Mesenchymal stem cell (in vitro differentiated cells and primary cell): ENCODE results near the gene KRT71.

Experiments used
- DNase-seq: peaks from one replicate; pipeline ENCODE4 v3.0.0-alpha.2; 2013
- H2AFZ ChIP-seq: one replicate; pipeline ENCODE4 v1.6.1; 2013; ENCODE audit warnings: low read depth, mild to moderate bottlenecking, control low read depth, inconsistent platforms, low read length, moderate library complexity
- H2AK5ac ChIP-seq: 2 replicates; pipeline ENCODE4 v1.6.1; 2013; ENCODE audit warnings: low read length, moderate library complexity, mild to moderate bottlenecking, inconsistent platforms; ENCODE audit not compliant: severe bottlenecking
- H2BK120ac ChIP-seq: one replicate; pipeline ENCODE4 v1.6.1; 2013; ENCODE audit warnings: low read depth, mild to moderate bottlenecking, inconsistent platforms, low read length, moderate library complexity
- H2BK12ac ChIP-seq, 2 experiments: one replicate each; pipeline ENCODE4 v1.6.1; 2013; ENCODE audit warnings: inconsistent platforms in 2 of 2, low read length in 2 of 2, mild to moderate bottlenecking in 2 of 2, moderate library complexity in 2 of 2, control low read depth in 1 of 2
- H2BK15ac ChIP-seq: one replicate; pipeline ENCODE4 v1.6.1; 2013; ENCODE audit warnings: mild to moderate bottlenecking, low read depth, inconsistent platforms; ENCODE audit not compliant: poor library complexity, severe bottlenecking
- H2BK5ac ChIP-seq: 2 replicates; pipeline ENCODE4 v1.6.1; 2013; ENCODE audit warnings: low read depth, mild to moderate bottlenecking, low read length, control low read depth, inconsistent platforms; ENCODE audit not compliant: poor library complexity, severe bottlenecking
- H3K14ac ChIP-seq, 2 experiments: one replicate each; pipeline ENCODE4 v1.6.1; 2013; ENCODE audit warnings: inconsistent platforms in 2 of 2, low read length in 2 of 2, control low read depth in 1 of 2, mild to moderate bottlenecking in 1 of 2, moderate library complexity in 1 of 2
- H3K18ac ChIP-seq, 2 experiments: one replicate each; pipeline ENCODE4 v1.6.1; 2013; ENCODE audit warnings: inconsistent platforms in 2 of 2, low read length in 2 of 2, control low read depth in 1 of 2, low read depth in 1 of 2, mild to moderate bottlenecking in 1 of 2
- H3K23ac ChIP-seq, 2 experiments: one replicate each; pipeline ENCODE4 v1.6.1; 2013; ENCODE audit warnings: inconsistent platforms in 2 of 2, low read length in 2 of 2, mild to moderate bottlenecking in 2 of 2, moderate library complexity in 2 of 2, control low read depth in 1 of 2
- H3K27ac ChIP-seq: 2 replicates; pipeline ENCODE4 v1.5.1; 2013; ENCODE audit warnings: mild to moderate bottlenecking, moderate library complexity, low read length, control low read depth, inconsistent platforms; ENCODE audit not compliant: poor library complexity, severe bottlenecking
- H3K27me3 ChIP-seq, 2 experiments: 2 replicates each; pipeline versions ENCODE4 v1.6.1 to v1.7.0; 2013; ENCODE audit warnings: low read length in 2 of 2, mild to moderate bottlenecking in 2 of 2, moderate library complexity in 2 of 2, control low read depth in 1 of 2, inconsistent platforms in 1 of 2; ENCODE audit not compliant: control insufficient read depth in 1 of 2, insufficient read depth in 1 of 2
- H3K36me3 ChIP-seq, 2 experiments: 2 replicates each; pipeline versions ENCODE4 v1.6.1 to v1.7.0; 2013; ENCODE audit warnings: low read length in 2 of 2, control low read depth in 1 of 2, inconsistent platforms in 1 of 2, low read depth in 1 of 2, mild to moderate bottlenecking in 1 of 2; ENCODE audit not compliant: insufficient read depth in 2 of 2, control insufficient read depth in 1 of 2
- H3K4ac ChIP-seq, 2 experiments: one replicate each; pipeline ENCODE4 v1.6.1; 2013; ENCODE audit warnings: inconsistent platforms in 2 of 2, low read length in 2 of 2, mild to moderate bottlenecking in 2 of 2, moderate library complexity in 2 of 2, control low read depth in 1 of 2, low read depth in 1 of 2
- H3K4me1 ChIP-seq: 2 replicates; pipeline ENCODE4 v1.6.1; 2013; ENCODE audit warnings: low read depth, low read length, control low read depth; ENCODE audit not compliant: control insufficient read depth, insufficient read depth
- H3K4me2 ChIP-seq: 2 replicates; pipeline ENCODE4 v1.6.1; 2013; ENCODE audit warnings: low read length, mild to moderate bottlenecking, inconsistent platforms; ENCODE audit not compliant: poor library complexity, severe bottlenecking
- H3K4me3 ChIP-seq, 2 experiments: 2 replicates each; pipeline versions ENCODE4 v1.5.1 to v1.7.0; 2013; ENCODE audit warnings: low read length in 2 of 2, mild to moderate bottlenecking in 2 of 2, control low read depth in 1 of 2, low read depth in 1 of 2; ENCODE audit not compliant: insufficient read depth in 1 of 2
- H3K79me1 ChIP-seq: replicated peaks from 2 replicates; pipeline ENCODE4 v1.6.1; 2013; ENCODE audit warnings: mild to moderate bottlenecking, control low read depth, low read length, inconsistent platforms; ENCODE audit not compliant: poor library complexity, severe bottlenecking
- H3K9ac ChIP-seq: 2 replicates; pipeline ENCODE4 v1.7.0; 2013; ENCODE audit warnings: mild to moderate bottlenecking, low read length, moderate library complexity
- H3K9me3 ChIP-seq: 2 replicates; pipeline ENCODE4 v1.7.0; 2013; ENCODE audit warnings: mild to moderate bottlenecking, low read length; ENCODE audit not compliant: control insufficient read depth
- H4K8ac ChIP-seq: one replicate; pipeline ENCODE4 v1.6.1; 2013; ENCODE audit warnings: inconsistent platforms, mild to moderate bottlenecking, low read length, moderate library complexity
- H4K91ac ChIP-seq: one replicate; pipeline ENCODE4 v1.6.1; 2013; ENCODE audit warnings: mild to moderate bottlenecking, low read length, inconsistent platforms
- WGBS: methylation state at CpG from one replicate; pipeline ENCODE4 v1.1.7; 2013; ENCODE audit warnings: mixed read lengths; 5-methylcytosine and 5-hydroxymethylcytosine counted together

Gene KRT71

DNA sequence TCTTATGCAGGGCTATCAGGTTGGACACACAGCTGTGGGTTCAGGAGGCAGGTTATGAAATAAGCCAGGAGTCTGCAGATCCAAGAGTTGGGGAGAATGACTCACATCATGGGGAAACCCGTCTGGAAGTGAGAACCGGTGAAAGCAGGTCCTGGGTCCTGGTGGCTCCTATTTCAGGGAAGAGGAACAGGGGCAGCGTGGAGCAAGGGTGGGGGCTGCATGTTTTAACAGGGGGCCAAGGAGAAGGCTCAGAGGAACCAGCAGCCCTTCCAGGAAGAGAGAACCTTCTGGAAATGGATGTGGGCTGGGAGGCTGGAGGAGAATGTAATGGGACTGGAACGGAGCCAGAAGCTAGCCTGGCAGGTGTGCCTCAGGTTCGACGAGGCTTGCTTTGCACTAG lies 28.5 kb upstream of the KRT71 start:
- Histone ChIP-seq H3K14ac (no peak overlapping the region), H3K79me1 (no peaks in the 10 kb centered on the region), H3K23ac (no peak overlapping the region), H3K4me2 (no peak overlapping the region), H2BK15ac (no peak overlapping the region), H3K9me3 (no peaks in the 10 kb centered on the region), H3K27me3 (peaks cover 58 to 72% of the 10 kb centered on the region in 2 experiments), H2AK5ac (no peak overlapping the region), H2BK5ac (no peak overlapping the region), H3K4me1 (no peaks in the 10 kb centered on the region), H3K27ac (no peak overlapping the region), H3K36me3 (no peaks in the 10 kb centered on the region), H3K18ac (no peak overlapping the region), H2BK12ac (no peak overlapping the region), H3K4ac (no peak overlapping the region), H3K9ac (no peak overlapping the region), H4K8ac (no peak overlapping the region), H2AFZ (no peak overlapping the region), H2BK120ac (no peak overlapping the region), H3K4me3 (no peak overlapping the region), H4K91ac (no peak overlapping the region)
- 65% methylated on average over 3 of the region's 6 CpGs for WGBS
- peak; percentile 23 for DNase-seq

DNA sequence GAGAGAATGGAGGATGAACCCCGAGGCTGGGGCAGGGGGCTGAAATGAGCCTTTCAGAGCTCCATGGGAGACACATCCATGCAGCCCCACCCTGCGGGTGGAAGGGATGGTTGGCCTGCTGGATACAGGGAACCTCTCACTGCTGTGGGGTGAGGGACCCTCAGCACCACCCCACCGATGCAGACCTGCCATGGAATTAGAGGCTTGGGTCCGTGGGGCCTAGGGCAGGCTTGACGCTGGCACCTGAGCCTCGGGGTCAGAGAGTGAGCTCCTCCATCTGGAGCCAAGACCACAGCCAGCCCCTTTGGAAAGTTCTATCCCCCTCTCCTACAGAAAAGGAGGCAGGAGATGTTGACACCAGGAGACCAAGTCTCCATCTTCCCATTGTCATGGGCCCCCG lies 28.1 kb upstream of the KRT71 start:
- no peak overlapping the region for H3K18ac ChIP-seq

DNA sequence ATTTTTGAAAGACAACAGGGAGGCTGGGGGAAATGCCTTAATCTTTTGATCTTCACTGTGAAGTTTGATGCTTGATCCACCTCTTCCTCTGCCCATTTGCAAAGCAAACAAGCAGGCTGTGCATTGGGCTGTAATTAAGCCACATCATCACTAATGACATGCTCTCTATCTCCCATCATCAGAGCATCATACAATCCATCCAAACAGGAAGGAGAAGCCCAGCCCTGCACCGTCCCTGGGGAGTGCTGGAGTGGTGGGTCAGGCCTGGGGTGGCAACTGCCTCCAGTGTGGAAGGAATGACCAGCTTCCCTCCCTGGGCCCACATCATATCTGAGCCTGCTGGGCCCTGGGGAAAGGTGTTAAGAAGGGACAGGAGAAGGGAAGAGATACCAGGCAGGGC lies 27.6 kb upstream of the KRT71 start:
- Histone ChIP-seq H2BK15ac (no peak overlapping the region), H3K4me2 (no peak overlapping the region), H3K9ac (no peak overlapping the region), H3K79me1 (no peaks in the 10 kb centered on the region), H2AK5ac (no peak overlapping the region), H2BK5ac (no peak overlapping the region), H3K18ac (no peak overlapping the region), H3K4ac (no peak overlapping the region), H2BK12ac (no peak overlapping the region), H3K14ac (no peak overlapping the region), H2AFZ (no peak overlapping the region), H3K4me1 (no peaks in the 10 kb centered on the region), H3K23ac (no peak overlapping the region), H3K4me3 (no peak overlapping the region), H2BK120ac (no peak overlapping the region), H3K36me3 (no peaks in the 10 kb centered on the region), H3K9me3 (no peaks in the 10 kb centered on the region), H4K91ac (no peak overlapping the region), H4K8ac (no peak overlapping the region), H3K27ac (no peak overlapping the region), H3K27me3 (peaks cover 58 to 70% of the 10 kb centered on the region in 2 experiments)
- DNase-seq, result no peak
- 14% methylated on average over 1 of the region's 1 CpG for WGBS

More for the DNA sequence above, 28.1 kb upstream of the KRT71 start:
- WGBS, result 77% methylated on average over 7 of the region's 7 CpGs
- Histone ChIP-seq H3K27ac (no peak overlapping the region), H4K8ac (no peak overlapping the region), H4K91ac (no peak overlapping the region), H2BK12ac (no peak overlapping the region), H3K4ac (no peak overlapping the region), H3K23ac (no peak overlapping the region), H3K14ac (no peak overlapping the region), H3K79me1 (no peaks in the 10 kb centered on the region), H3K9me3 (no peaks in the 10 kb centered on the region), H2BK15ac (no peak overlapping the region), H3K36me3 (no peaks in the 10 kb centered on the region), H3K27me3 (peaks cover 58 to 72% of the 10 kb centered on the region in 2 experiments), H3K4me3 (no peak overlapping the region), H2AK5ac (no peak overlapping the region), H2AFZ (no peak overlapping the region), H2BK5ac (no peak overlapping the region), H3K4me2 (no peak overlapping the region), H2BK120ac (no peak overlapping the region), H3K4me1 (no peaks in the 10 kb centered on the region), H3K9ac (no peak overlapping the region)
- DNase-seq, result no peak

DNA sequence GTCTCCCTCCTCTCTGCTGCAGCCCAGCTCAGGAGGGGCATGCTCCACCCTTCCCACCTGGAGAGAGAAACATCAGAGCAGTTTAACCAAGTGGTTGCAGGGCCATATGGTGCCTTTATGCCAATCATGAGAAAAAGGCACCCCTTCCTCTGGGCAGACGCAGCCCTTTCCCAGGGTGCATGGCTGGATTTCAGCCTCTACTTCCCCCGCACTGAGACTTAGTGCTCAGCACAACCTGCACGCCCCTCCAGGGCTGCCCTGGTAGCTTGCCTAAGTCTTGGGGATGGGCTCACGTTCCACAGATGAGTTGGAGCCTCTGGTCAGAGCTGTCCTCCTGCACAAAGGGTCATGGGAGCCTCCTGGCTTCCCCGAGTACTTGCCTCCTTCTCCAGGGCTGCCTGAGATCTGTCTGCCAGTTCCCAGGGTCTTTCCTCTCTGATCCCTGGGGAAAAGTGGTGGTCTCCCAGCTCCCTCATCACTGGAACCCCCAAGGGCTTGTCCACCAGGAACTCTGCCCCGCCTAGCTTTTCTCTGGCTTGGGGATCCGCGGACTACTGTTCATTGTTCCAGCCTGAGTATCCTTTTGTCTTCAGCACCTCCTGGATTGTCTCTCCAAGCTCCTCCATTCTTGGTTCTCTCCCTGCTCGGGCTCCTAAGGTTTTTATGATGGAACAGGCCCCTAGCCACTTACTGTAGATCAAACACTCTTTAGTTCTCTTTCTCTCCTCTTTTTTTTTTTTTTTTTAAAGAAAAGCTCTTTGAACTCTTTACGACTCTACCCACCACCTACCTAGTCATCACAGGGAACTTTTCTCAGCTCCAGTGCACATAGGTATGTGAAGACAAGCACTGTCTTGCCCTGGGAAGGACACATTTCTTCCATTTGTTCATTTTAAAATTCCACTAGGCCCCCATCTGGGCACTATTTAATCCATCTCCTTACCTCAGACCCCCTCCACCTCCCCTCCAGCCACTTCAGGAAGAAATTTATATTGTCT lies 26.8 kb upstream of the KRT71 start:
- Histone ChIP-seq H4K91ac (no peak overlapping the region), H3K9me3 (no peaks in the 10 kb centered on the region), H3K79me1 (no peaks in the 10 kb centered on the region), H2BK12ac (no peak overlapping the region), H3K9ac (no peak overlapping the region), H3K14ac (no peak overlapping the region), H2AFZ (no peak overlapping the region), H2BK15ac (no peak overlapping the region), H3K4me3 (no peak overlapping the region), H3K4me2 (no peak overlapping the region), H3K18ac (no peak overlapping the region), H3K27ac (no peak overlapping the region), H2BK5ac (no peak overlapping the region), H3K27me3 (peaks cover 58 to 70% of the 10 kb centered on the region in 2 experiments), H3K23ac (no peak overlapping the region), H4K8ac (no peak overlapping the region), H2AK5ac (no peak overlapping the region), H2BK120ac (no peak overlapping the region), H3K4me1 (no peaks in the 10 kb centered on the region), H3K36me3 (no peaks in the 10 kb centered on the region), H3K4ac (no peak overlapping the region)
- no peak for DNase-seq
- 64% methylated on average over 10 of the region's 10 CpGs for WGBS
